GM23338 (cell line): ENCODE results near the gene MCAM. TPM values are rescaled to one million over a fixed set of nuclear protein-coding genes. Genes with fewer than 3 reads are reported as not detected.

Source experiments
- ATAC-seq: fragments of 200-7000 bp; cut with Tn5 transposase; 3 replicates; pipeline ENCODE4 v1.9.1; 2020
- DNase-seq: peaks from one replicate; pipeline ENCODE4 v3.0.0-alpha.2; 2015; ENCODE audit warnings: low spot score
- H2AFZ ChIP-seq: fragments of 200-600 bp; sonication (generic); 2 replicates; pipeline ENCODE4 v1.8.0; 2016; ENCODE audit warnings: antibody characterized with exemption, mild to moderate bottlenecking, moderate library complexity
- H3F3A ChIP-seq: fragments of 200-600 bp; sonication (generic); replicated peaks from 2 replicates; pipeline ENCODE4 v1.8.0; 2017; ENCODE audit warnings: antibody characterized with exemption, mixed run types, low read depth
- H3K27ac ChIP-seq: fragments of 200-600 bp; sonication (generic); 2 replicates; pipeline ENCODE4 v1.6.1; 2016; ENCODE audit warnings: low read depth
- H3K27me3 ChIP-seq: fragments of 200-600 bp; sonication (generic); 2 replicates; pipeline ENCODE4 v1.8.0; 2016; ENCODE audit warnings: mild to moderate bottlenecking, mixed run types, moderate library complexity; ENCODE audit not compliant: insufficient read depth
- H3K36me3 ChIP-seq: fragments of 200-600 bp; sonication (generic); 2 replicates; pipeline ENCODE4 v1.8.0; 2016; ENCODE audit warnings: mild to moderate bottlenecking; ENCODE audit not compliant: insufficient read depth
- H3K4me1 ChIP-seq: fragments of 200-600 bp; sonication (generic); 2 replicates; pipeline ENCODE4 v1.8.0; 2016; ENCODE audit warnings: mild to moderate bottlenecking, moderate library complexity; ENCODE audit not compliant: insufficient read depth
- H3K4me2 ChIP-seq: fragments of 200-600 bp; sonication (generic); 2 replicates; pipeline ENCODE4 v1.7.1; 2017; ENCODE audit warnings: mixed run types
- H3K4me3 ChIP-seq: fragments of 200-600 bp; sonication (generic); 2 replicates; pipeline ENCODE4 v1.6.1; 2016; ENCODE audit warnings: mixed run types
- H3K79me2 ChIP-seq: fragments of 200-600 bp; sonication (generic); replicated peaks from 2 replicates; pipeline ENCODE4 v1.8.0; 2017; ENCODE audit warnings: mild to moderate bottlenecking; ENCODE audit not compliant: insufficient read depth
- H3K9me2 ChIP-seq: fragments of 200-600 bp; sonication (generic); 2 replicates; pipeline ENCODE4 v1.8.0; 2017; ENCODE audit not compliant: insufficient read depth
- H4K20me1 ChIP-seq: fragments of 200-600 bp; sonication (generic); replicated peaks from 2 replicates; pipeline ENCODE4 v1.8.0; 2017; ENCODE audit warnings: mild to moderate bottlenecking; ENCODE audit not compliant: insufficient read depth
- H3K27ac Mint-ChIP-seq: 2 replicates; pipeline ENCODE4 v1.8.0; 2020; ENCODE audit warnings: inconsistent platforms, mild to moderate bottlenecking, moderate library complexity, mixed read lengths
- H3K27me3 Mint-ChIP-seq: 3 replicates; pipeline ENCODE4 v1.8.0; 2022; ENCODE audit warnings: low read depth, mild to moderate bottlenecking, moderate library complexity, mixed read lengths, inconsistent platforms; ENCODE audit not compliant: insufficient read depth, poor library complexity
- H3K36me3 Mint-ChIP-seq: 3 replicates; pipeline ENCODE4 v1.8.0; 2021; ENCODE audit warnings: low read depth, mild to moderate bottlenecking, inconsistent platforms, moderate library complexity, mixed read lengths
- H3K4me1 Mint-ChIP-seq: 3 replicates; pipeline ENCODE4 v1.8.0; 2020; ENCODE audit warnings: mild to moderate bottlenecking, inconsistent platforms, mixed read lengths
- H3K4me3 Mint-ChIP-seq: 3 replicates; pipeline ENCODE4 v1.8.0; 2021; ENCODE audit warnings: moderate library complexity, mild to moderate bottlenecking, inconsistent platforms, mixed read lengths
- H3K9me3 Mint-ChIP-seq: 3 replicates; pipeline ENCODE4 v1.8.0; 2020; ENCODE audit warnings: moderate library complexity, mild to moderate bottlenecking, inconsistent platforms, mixed read lengths
- EZH2 ChIP-seq: fragments of 200-600 bp; sonication (generic); IDR thresholded peaks from one replicate; pipeline ENCODE4 v1.8.0; 2017; ENCODE audit warnings: antibody characterized with exemption, mild to moderate bottlenecking, low read depth; ENCODE audit not compliant: unreplicated experiment
- POLR2AphosphoS5 ChIP-seq: IDR thresholded peaks from 2 replicates; pipeline ENCODE4 v1.6.1; 2016; ENCODE audit warnings: antibody characterized with exemption, low read depth
- REST ChIP-seq: IDR thresholded peaks from one replicate; pipeline ENCODE4 v1.6.1; 2018; ENCODE audit warnings: antibody characterized with exemption; ENCODE audit not compliant: unreplicated experiment
- polyA plus RNA-seq: library from polyadenylated mRNA; unstranded; fragments of >200 nt; fragmentation: Nextera tagmentation; extraction: Ambion mirVana; gene quantifications from 2 replicates; pipeline ENCODE4 v1.2.1, GENCODE V29; 2016
- total RNA-seq: library from RNA; depleted of rRNA; stranded (reverse); fragments of >200 nt; shearing (Covaris generic); gene quantifications from 2 replicates; pipeline ENCODE4 v1.2.3, GENCODE V29; 2014

MCAM gene
- total and polyA plus RNA-seq, 2 experiments from 2014 or later, result 8.9 to 79.5 TPM

- Histone ChIP-seq H2AFZ (no peak overlapping the region), H3K9me2 (no peaks in the 10 kb centered on the region), H3K79me2 (peaks cover 22% of the 10 kb centered on the region), H3K27me3 (peaks cover 41% of the 10 kb centered on the region), H3K4me1 (peaks cover 46% of the 10 kb centered on the region), H3F3A (peaks cover 23% of the 10 kb centered on the region), H3K4me2 (peak overlapping the region; percentile 79), H3K4me3 (peak overlapping the region; percentile 76), H4K20me1 (no peaks in the 10 kb centered on the region), H3K36me3 (no peaks in the 10 kb centered on the region; the same call in 1 of the 2 replicates), H3K27ac (peak overlapping the region; percentile 75)
- peaks cover 59% of the 10 kb centered on the region for H3K4me1 Mint-ChIP-seq
- H3K36me3 Mint-ChIP-seq, result peaks cover 16% of the 10 kb centered on the region; the same call in 2 of the 3 replicates
- peaks cover 45% of the 10 kb centered on the region for H3K27me3 Mint-ChIP-seq
- H3K27ac Mint-ChIP-seq, result peak overlapping the region; percentile 90
- H3K4me3 Mint-ChIP-seq, result peak overlapping the region; percentile 100
- DNase-seq, result peak; percentile 84
- ATAC-seq, result peak; percentile 15
- TF ChIP-seq REST (no peak), POLR2AphosphoS5 (peak; percentile 51)
- no peaks in the 10 kb centered on the region; the same call in 2 of the 3 replicates for H3K9me3 Mint-ChIP-seq
Measured at GRCh38 chr11:119337581-119338317, 20.8 kb upstream of the MCAM start.

GRCh38 chr11:119336744-119337469 is 20.0 kb upstream of the MCAM start:
- H3K9me2 ChIP-seq, result no peaks in the 10 kb centered on the region
- no peak for TF ChIP-seq EZH2
- H3K4me1 Mint-ChIP-seq, result peaks cover 59% of the 10 kb centered on the region
- no peak overlapping the region for H2AFZ ChIP-seq
- H3K4me1 ChIP-seq, result peaks cover 46% of the 10 kb centered on the region
- H3K4me2 ChIP-seq, result peak overlapping the region; percentile 79
- DNase-seq (no peak), ATAC-seq (no peak)
- H3K27ac ChIP-seq, result peak overlapping the region; percentile 75
- peak overlapping the region; percentile 100 for H3K4me3 Mint-ChIP-seq
- no peaks in the 10 kb centered on the region for H4K20me1 ChIP-seq
- H3K79me2 ChIP-seq, result peaks cover 22% of the 10 kb centered on the region
- H3F3A ChIP-seq, result peaks cover 25% of the 10 kb centered on the region
- peak overlapping the region; percentile 90 for H3K27ac Mint-ChIP-seq
- peaks cover 16% of the 10 kb centered on the region; the same call in 2 of the 3 replicates for H3K36me3 Mint-ChIP-seq
- peak overlapping the region; percentile 76 for H3K4me3 ChIP-seq
- H3K9me3 Mint-ChIP-seq, result no peaks in the 10 kb centered on the region; the same call in 2 of the 3 replicates
- H3K27me3 ChIP-seq, result peaks cover 34% of the 10 kb centered on the region
- peaks cover 44% of the 10 kb centered on the region for H3K27me3 Mint-ChIP-seq
- no peaks in the 10 kb centered on the region; the same call in 1 of the 2 replicates for H3K36me3 ChIP-seq
